Right lobe of liver (tissue), 6 donors: Measurements from ENCODE around the gene CA5A. TPM values are rescaled to one million over a fixed set of nuclear protein-coding genes. Genes with fewer than 3 reads are reported as not detected.

ENCODE experiments used
- ATAC-seq, 4 donors: fragments of 200-7000 bp; cut with Tn5 transposase; one replicate each; pipeline ENCODE4 v1.9.1; 2020; ENCODE audit warnings: mild to moderate bottlenecking in 4 of 4, moderate library complexity in 4 of 4
- DNase-seq, 3 donors: peaks; one replicate each; pipeline ENCODE4 v3.0.0-alpha.2; 2020
- H3K27ac ChIP-seq, 3 donors: fragments of 200-600 bp; one replicate each; pipeline ENCODE4 v1.8.0; 2022
- H3K27me3 ChIP-seq, 2 donors: fragments of 200-600 bp; one replicate each; pipeline ENCODE4 v1.8.0; 2022
- H3K36me3 ChIP-seq, 4 donors: fragments of 200-600 bp; sonication (generic) in 1 of 4; one replicate each; pipeline versions ENCODE4 v1.5.1 to v1.8.0; 2017 to 2022; ENCODE audit warnings: control low read depth in 1 of 4
- H3K4me1 ChIP-seq, 4 donors: fragments of 200-600 bp; sonication (generic) in 1 of 4; one replicate each; pipeline versions ENCODE4 v1.5.1 to v1.8.0; 2017 to 2022; ENCODE audit warnings: control low read depth in 1 of 4
- H3K4me3 ChIP-seq, 3 donors: fragments of 200-600 bp; one replicate each; pipeline ENCODE4 v1.8.0; 2022
- H3K9me3 ChIP-seq, 4 donors: fragments of 200-600 bp; sonication (generic) in 1 of 4; one replicate each; pipeline versions ENCODE4 v1.5.1 to v1.8.0; 2017 to 2022; ENCODE audit warnings: control low read depth in 1 of 4
- CTCF ChIP-seq, 4 donors: fragments of 200-600 bp in 3 of 4; fragments of 450-650 bp in 1 of 4; IDR thresholded peaks; one replicate each; pipeline versions ENCODE4 v1.5.1 to v1.8.0; 2016 to 2022; ENCODE audit warnings: antibody characterized with exemption in 4 of 4, mild to moderate bottlenecking in 2 of 4
- POLR2A ChIP-seq: fragments of 450-650 bp; IDR thresholded peaks from one replicate; pipeline ENCODE4 v1.6.1; 2017; ENCODE audit warnings: antibody characterized with exemption, mild to moderate bottlenecking
- WGBS: methylation state at CpG from one replicate; pipeline ENCODE4 v1.1.6; 2018; ENCODE audit warnings: low coverage, low lambda C conversion rate; ENCODE audit not compliant: insufficient coverage; ENCODE audit errors: missing lambda C conversion rate; 5-methylcytosine and 5-hydroxymethylcytosine counted together
- intact Hi-C, 2 donors: fragments of 100-400 bp; cut with DNase I; formaldehyde crosslinking; loops; one replicate each; pipeline versions ENCODE4 v1.11.2 to v1.14.1; 2022
- total RNA-seq, 6 experiments: library from RNA; depleted of rRNA in 2 of 6; stranded (reverse); fragments of >200 nt in 2 of 6; fragmentation: NEBNext Ultra II Directional in 3 of 6; extraction: Animal tissue kit (Norgen Biotek cat#: 25700) in 3 of 6; gene quantifications; one replicate each; pipeline versions ENCODE4 v1.1.0 to v1.2.4, GENCODE V29; 2016 to 2023
- donor health status: DM: no; HTN: yes; CAD: no.
- donor health status: DM: no; HTN: no; CAD: no.
- donor health status: DM: no; HTN: no; CAD: no.
- donor health status: DM: no; HTN: yes; CAD: no.
- donor health status: DM: no; HTN: yes; CAD: no.

Gene CA5A
- total RNA-seq, 6 experiments from 2014 or later = 26.5 to 59.6 (median 30.2) TPM

DNA sequence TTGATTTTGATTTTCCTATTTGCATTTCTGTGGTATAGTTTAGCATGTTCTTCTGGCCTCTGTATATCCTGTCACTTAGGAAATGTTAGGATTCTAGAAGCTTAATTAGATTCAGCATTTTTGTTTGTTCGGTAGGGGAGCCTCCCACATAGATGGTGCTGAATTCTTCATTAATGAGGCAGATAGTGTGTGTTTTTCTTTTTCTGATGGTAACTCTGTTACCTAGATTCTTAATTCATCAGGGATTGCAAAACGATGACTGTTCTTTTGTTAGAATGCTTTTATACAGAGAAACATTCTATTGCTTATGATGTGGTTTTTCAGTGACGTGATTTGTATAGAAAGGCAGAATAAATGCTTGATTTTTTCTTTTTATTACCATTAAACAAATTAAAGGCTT, 33.9 kb upstream of the CA5A start:
- Histone ChIP-seq H3K4me1 (peaks cover 0 to 16% (median 8%) of the 10 kb centered on the region in 4 donors), H3K4me3 (no peak overlapping the region), H3K27ac (no peak overlapping the region), H3K9me3 (no peaks in the 10 kb centered on the region), H3K27me3 (no peaks in the 10 kb centered on the region), H3K36me3 (no peaks in the 10 kb centered on the region)
- WGBS = 73% methylated on average over 3 of the region's 3 CpGs
- intact Hi-C loops = no loop called here
- ATAC-seq (no peak), DNase-seq (no peak)
- TF ChIP-seq CTCF (IDR thresholded peaks at IDR 0.05) (no peak), POLR2A (no peak)

- WGBS = 69% methylated on average over 6 of the region's 7 CpGs
- Histone ChIP-seq H3K4me1 (peaks cover 0 to 16% (median 8%) of the 10 kb centered on the region in 4 donors), H3K27ac (no peak overlapping the region), H3K4me3 (no peak overlapping the region), H3K36me3 (no peaks in the 10 kb centered on the region), H3K27me3 (no peaks in the 10 kb centered on the region), H3K9me3 (no peaks in the 10 kb centered on the region)
- DNase-seq (no peak), ATAC-seq (no peak)
- TF ChIP-seq POLR2A (no peak), CTCF (IDR thresholded peaks at IDR 0.05) (no peak)
- intact Hi-C loops = no loop called here
Observed at GRCh38 chr16:87968541-87968940, 32.2 kb upstream of the CA5A start.

DNA sequence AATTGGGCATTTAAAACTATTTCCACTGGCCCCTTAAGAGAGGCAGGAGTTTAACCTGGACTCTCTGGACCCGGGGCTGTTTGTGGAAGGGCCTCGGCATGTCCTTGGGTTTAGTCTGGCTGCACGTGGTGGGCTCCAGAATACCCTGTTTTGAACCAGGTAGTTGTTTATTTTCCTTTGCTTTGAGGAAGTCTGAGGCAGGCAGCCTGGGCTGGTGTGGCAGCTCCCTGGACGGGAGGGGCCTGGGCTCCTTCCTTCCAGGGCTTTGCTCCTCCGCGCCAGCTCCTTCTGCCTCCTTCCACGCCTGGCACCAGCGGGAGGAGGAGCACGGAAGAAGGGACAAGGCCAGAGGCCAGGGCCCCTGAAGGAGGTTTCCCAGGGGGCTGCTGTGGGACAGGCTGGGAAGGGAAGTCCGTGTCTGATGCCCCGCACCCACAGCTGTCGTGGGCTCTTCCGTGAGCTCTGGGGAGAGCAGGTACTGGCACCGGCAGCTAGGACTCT, 30.4 kb upstream of the CA5A start:
- WGBS = 26% methylated on average over 9 of the region's 14 CpGs
- Histone ChIP-seq H3K9me3 (no peaks in the 10 kb centered on the region), H3K27ac (peak overlapping the region; percentile 3 to 53 (median 44)), H3K27me3 (no peaks in the 10 kb centered on the region), H3K4me1 (peaks cover 0 to 16% (median 8%) of the 10 kb centered on the region in 4 donors), H3K4me3 (no peak overlapping the region), H3K36me3 (no peaks in the 10 kb centered on the region)
- TF ChIP-seq CTCF (IDR thresholded peaks at IDR 0.05) (no peak), POLR2A (no peak)
- ATAC-seq (peak; percentile 52 to 73 (median 60)), DNase-seq (no peak)
- intact Hi-C loops = no loop called here

DNA sequence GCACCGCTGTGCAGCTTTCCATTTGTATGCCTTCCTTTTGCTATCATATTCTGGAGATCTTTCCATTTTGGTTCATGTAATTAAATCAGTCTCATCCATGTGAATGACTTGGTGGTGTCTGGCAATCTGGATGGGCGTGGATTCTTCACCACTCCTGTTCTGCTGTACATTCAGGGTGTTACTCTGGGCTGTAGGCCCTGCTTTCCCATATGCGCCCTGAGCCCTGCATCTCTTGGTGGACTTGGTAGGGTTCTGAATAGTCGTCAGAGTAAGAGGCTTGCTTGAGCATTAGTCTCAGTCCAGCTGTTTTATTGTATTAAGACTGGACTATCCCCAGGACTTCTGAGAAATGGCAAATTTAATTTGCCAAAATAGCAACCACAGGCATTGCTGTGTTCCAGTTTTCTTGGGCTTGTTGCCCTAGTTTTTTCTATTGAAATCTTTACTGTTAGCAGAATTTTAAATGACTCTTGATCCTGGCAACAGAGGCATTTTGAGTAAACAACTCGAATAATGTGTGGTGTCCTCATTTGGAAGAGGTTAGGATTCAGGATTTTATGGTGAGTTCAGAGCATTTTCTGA, 29.8 kb upstream of the CA5A start:
- peaks cover 0 to 16% (median 8%) of the 10 kb centered on the region in 4 donors for H3K4me1 ChIP-seq
- 58% methylated on average over 4 of the region's 5 CpGs for WGBS
- TF ChIP-seq CTCF (IDR thresholded peaks at IDR 0.05) (no peak), POLR2A (no peak)
- H3K4me3 ChIP-seq = no peak overlapping the region
- no peaks in the 10 kb centered on the region for H3K36me3 ChIP-seq
- ATAC-seq (peak in 1 of 4 donors; percentile 12), DNase-seq (no peak)
- H3K9me3 ChIP-seq = no peaks in the 10 kb centered on the region
- H3K27me3 ChIP-seq = no peaks in the 10 kb centered on the region
- peak overlapping the region in 2 of 3 donors; percentile 3 to 53 for H3K27ac ChIP-seq
- intact Hi-C loops = no loop called here
